Thymus (tissue), 11 donors: ENCODE data around the gene RPS24. TPM values are rescaled to one million over a fixed set of nuclear protein-coding genes. Genes with fewer than 3 reads are reported as not detected.
"Not testable (repeated sequence)": the region's sequence is repeated elsewhere in the genome, so short reads cannot be mapped to it uniquely, and the experiment has no call there.

Experiments
- DNase-seq, 9 donors: peaks; one replicate each; pipeline ENCODE4 v3.0.0-alpha.2; 2013; ENCODE audit warnings: low spot score in 9 of 9, low read depth in 6 of 9, missing footprints in 1 of 9
- H3K27ac ChIP-seq, 2 donors: one replicate each; pipeline ENCODE4 v1.5.1; 2013; ENCODE audit warnings: control low read depth in 1 of 2, low read depth in 1 of 2, low read length in 1 of 2, mild to moderate bottlenecking in 1 of 2, moderate library complexity in 1 of 2
- H3K27me3 ChIP-seq, 2 donors: one replicate each; pipeline ENCODE4 v1.5.1; 2013; ENCODE audit warnings: low read length in 1 of 2; ENCODE audit not compliant: control insufficient read depth in 2 of 2, insufficient read depth in 1 of 2
- H3K36me3 ChIP-seq, 2 donors: one replicate each; pipeline ENCODE4 v1.5.1; 2013; ENCODE audit warnings: low read length in 1 of 2, mild to moderate bottlenecking in 1 of 2, moderate library complexity in 1 of 2; ENCODE audit not compliant: control insufficient read depth in 2 of 2, insufficient read depth in 2 of 2
- H3K4me1 ChIP-seq, 2 donors: one replicate each; pipeline ENCODE4 v1.5.1; 2013; ENCODE audit warnings: low read length in 2 of 2; ENCODE audit not compliant: control insufficient read depth in 2 of 2, insufficient read depth in 2 of 2
- H3K4me3 ChIP-seq, 2 donors: one replicate each; pipeline ENCODE4 v1.5.1; 2013; ENCODE audit warnings: low read length in 2 of 2, control low read depth in 1 of 2, mild to moderate bottlenecking in 1 of 2
- H3K9me3 ChIP-seq, 2 donors: one replicate each; pipeline ENCODE4 v1.5.1; 2013; ENCODE audit warnings: low read length in 1 of 2, mild to moderate bottlenecking in 1 of 2; ENCODE audit not compliant: control insufficient read depth in 2 of 2, insufficient read depth in 1 of 2
- WGBS: extraction: QIAGEN DNeasy Blood & Tissue Kit; methylation state at CpG from one replicate; pipeline ENCODE4 v1.1.7; 2013; 5-methylcytosine and 5-hydroxymethylcytosine counted together
- polyA plus RNA-seq: library from polyadenylated mRNA; stranded (reverse); fragments of 200-250 nt; gene quantifications from one replicate; pipeline ENCODE4 v1.2.3, GENCODE V29; 2013
- total RNA-seq: library from RNA; stranded (reverse); fragments of 120-200 nt; gene quantifications from one replicate; pipeline ENCODE4 v1.2.4, GENCODE V29; 2013
- donor health status: healthy.

Gene RPS24
- total and polyA plus RNA-seq, 2 donors: 6,310 to 8,229 TPM

- Histone ChIP-seq H3K9me3 (no peaks in the 10 kb centered on the region), H3K36me3 (no peaks in the 10 kb centered on the region), H3K4me1 (peaks cover 22 to 28% of the 10 kb centered on the region in 2 donors), H3K27ac (no peak overlapping the region), H3K4me3 (no peak overlapping the region), H3K27me3 (no peaks in the 10 kb centered on the region)
- WGBS: 97% methylated on average over 6 of the region's 6 CpGs
- DNase-seq: no peak
Observed at GRCh38 chr10:78069151-78069550, 35.5 kb downstream of the RPS24 start.

GRCh38 chr10:78070064-78070463, 36.4 kb downstream of the RPS24 start:
- 98% methylated on average over 12 of the region's 12 CpGs for WGBS

GRCh38 chr10:78070726-78071125, 37.1 kb downstream of the RPS24 start:
- Histone ChIP-seq H3K4me1 (peaks cover 17 to 23% of the 10 kb centered on the region in 2 donors), H3K4me3 (no peak overlapping the region), H3K9me3 (peaks cover 0 to 5% of the 10 kb centered on the region in 2 donors), H3K27ac (no peak overlapping the region), H3K27me3 (no peaks in the 10 kb centered on the region), H3K36me3 (no peaks in the 10 kb centered on the region)
- WGBS: 98% methylated on average over 5 of the region's 5 CpGs
- DNase-seq: no peak

More at GRCh38 chr10:78070064-78070463, 36.4 kb downstream of the RPS24 start:
- not testable (repeated sequence) for H3K27ac ChIP-seq, H3K27me3 ChIP-seq, H3K4me3 ChIP-seq, DNase-seq, H3K36me3 ChIP-seq, H3K9me3 ChIP-seq
- H3K4me1 ChIP-seq: peaks cover 22 to 28% of the 10 kb centered on the region in 2 donors

GRCh38 chr10:78071140-78071856, 37.6 kb downstream of the RPS24 start:
- 90% methylated on average over 4 of the region's 4 CpGs for WGBS

GRCh38 chr10:78071857-78072179, 38.2 kb downstream of the RPS24 start:
- H3K36me3 ChIP-seq: no peaks in the 10 kb centered on the region
- WGBS: 94% methylated on average over 4 of the region's 4 CpGs
- H3K27ac ChIP-seq: no peak overlapping the region
- H3K4me1 ChIP-seq: peaks cover 7 to 12% of the 10 kb centered on the region in 2 donors
- no peak overlapping the region for H3K4me3 ChIP-seq
- no peaks in the 10 kb centered on the region for H3K27me3 ChIP-seq
- peaks cover 0 to 5% of the 10 kb centered on the region in 2 donors for H3K9me3 ChIP-seq
- no peak for DNase-seq

More at GRCh38 chr10:78071140-78071856, 37.6 kb downstream of the RPS24 start:
- Histone ChIP-seq H3K27me3 (no peaks in the 10 kb centered on the region), H3K27ac (no peak overlapping the region), H3K36me3 (no peaks in the 10 kb centered on the region), H3K4me3 (no peak overlapping the region), H3K9me3 (peaks cover 0 to 5% of the 10 kb centered on the region in 2 donors), H3K4me1 (peaks cover 12 to 17% of the 10 kb centered on the region in 2 donors)
- no peak for DNase-seq

GRCh38 chr10:78072504-78072903, 38.8 kb downstream of the RPS24 start:
- Histone ChIP-seq H3K27ac (no peak overlapping the region), H3K36me3 (no peaks in the 10 kb centered on the region), H3K4me3 (no peak overlapping the region), H3K4me1 (peaks cover 0 to 5% of the 10 kb centered on the region in 2 donors), H3K9me3 (peaks cover 0 to 5% of the 10 kb centered on the region in 2 donors), H3K27me3 (no peaks in the 10 kb centered on the region)
- DNase-seq: no peak

- not testable (repeated sequence) for H3K4me3 ChIP-seq, DNase-seq, H3K4me1 ChIP-seq, H3K36me3 ChIP-seq, H3K9me3 ChIP-seq, H3K27me3 ChIP-seq, H3K27ac ChIP-seq
- WGBS: 95% methylated on average over 26 of the region's 29 CpGs
Observed at GRCh38 chr10:78075806-78076205, 42.1 kb downstream of the RPS24 start.

GRCh38 chr10:78078539-78079330, 45.1 kb downstream of the RPS24 start:
- no peak for DNase-seq
- Histone ChIP-seq H3K36me3 (no peaks in the 10 kb centered on the region), H3K27me3 (no peaks in the 10 kb centered on the region), H3K4me3 (no peak overlapping the region), H3K27ac (no peak overlapping the region), H3K9me3 (peaks cover 0 to 5% of the 10 kb centered on the region in 2 donors), H3K4me1 (no peaks in the 10 kb centered on the region)
- WGBS: 95% methylated on average over 4 of the region's 4 CpGs

- H3K9me3 ChIP-seq: peaks cover 0 to 4% of the 10 kb centered on the region in 2 donors
Observed at GRCh38 chr10:78079411-78079810, 45.7 kb downstream of the RPS24 start.

More at GRCh38 chr10:78079411-78079810, 45.7 kb downstream of the RPS24 start:
- DNase-seq: no peak
- Histone ChIP-seq H3K27ac (no peak overlapping the region), H3K27me3 (no peaks in the 10 kb centered on the region), H3K4me3 (no peak overlapping the region), H3K36me3 (no peaks in the 10 kb centered on the region), H3K4me1 (no peaks in the 10 kb centered on the region)
- WGBS: 96% methylated on average over 6 of the region's 6 CpGs
